Breast epithelium (tissue), 4 donors: ENCODE data around the gene CWC27. TPM values are rescaled to one million over a fixed set of nuclear protein-coding genes. Genes with fewer than 3 reads are reported as not detected.

Experiments used
- DNase-seq, 2 donors: peaks; one replicate each; pipeline ENCODE4 v3.0.0-alpha.2; 2019; ENCODE audit warnings: low spot score in 2 of 2
- H3K27ac ChIP-seq, 2 donors: fragments of 200-600 bp; sonication (generic) in 1 of 2; one replicate each; pipeline ENCODE4 v1.5.1; 2016 to 2019; ENCODE audit warnings: mild to moderate bottlenecking in 1 of 2
- H3K27me3 ChIP-seq, 2 donors: fragments of 200-600 bp; sonication (generic) in 1 of 2; one replicate each; pipeline versions ENCODE4 v1.5.1 to v1.6.0; 2017 to 2019; ENCODE audit warnings: control low read depth in 1 of 2, mild to moderate bottlenecking in 1 of 2
- H3K36me3 ChIP-seq: fragments of 200-600 bp; one replicate; pipeline ENCODE4 v1.5.1; 2019
- H3K4me1 ChIP-seq, 2 donors: fragments of 200-600 bp; sonication (generic); one replicate each; pipeline ENCODE4 v1.5.1; 2016 to 2019; ENCODE audit warnings: control low read depth in 1 of 2
- H3K4me3 ChIP-seq, 3 donors: fragments of 200-600 bp; sonication (generic); 1 replicate in 2 of 3; 2 replicates in 1 of 3; pipeline ENCODE4 v1.5.1; 2016 to 2019; ENCODE audit warnings: mild to moderate bottlenecking in 3 of 3, moderate library complexity in 2 of 3
- H3K9me3 ChIP-seq, 2 donors: fragments of 200-600 bp; sonication (generic) in 1 of 2; one replicate each; pipeline ENCODE4 v1.5.1; 2016 to 2019; ENCODE audit warnings: control low read depth in 1 of 2
- POLR2A ChIP-seq: fragments of 450-650 bp; IDR thresholded peaks from one replicate; pipeline ENCODE4 v1.6.1; 2016; ENCODE audit warnings: antibody characterized with exemption, mild to moderate bottlenecking, moderate library complexity
- POLR2AphosphoS5 ChIP-seq, 3 donors: sonication (generic); formaldehyde crosslinking; IDR thresholded peaks; one replicate each; pipeline ENCODE4 v1.6.1; 2017; ENCODE audit warnings: antibody characterized with exemption in 3 of 3
- intact Hi-C: fragments of 100-400 bp; cut with DNase I; formaldehyde crosslinking; loops from one replicate; pipeline ENCODE4 v1.15.1; 2023; ENCODE audit warnings: low total_unique reads
- total RNA-seq, 3 donors: library from RNA; depleted of rRNA; stranded (reverse); fragments of >200 nt; gene quantifications; one replicate each; pipeline ENCODE4 v1.1.0, GENCODE V29; 2016
- TF ChIP-seq, protein P1 (sequence below), 3 donors: fragments of 450-650 bp; IDR thresholded peaks; one replicate each; pipeline ENCODE4 v1.5.1; 2016 to 2017; ENCODE audit warnings: antibody characterized with exemption in 3 of 3, mild to moderate bottlenecking in 3 of 3, moderate library complexity in 3 of 3

Gene CWC27, protein sequence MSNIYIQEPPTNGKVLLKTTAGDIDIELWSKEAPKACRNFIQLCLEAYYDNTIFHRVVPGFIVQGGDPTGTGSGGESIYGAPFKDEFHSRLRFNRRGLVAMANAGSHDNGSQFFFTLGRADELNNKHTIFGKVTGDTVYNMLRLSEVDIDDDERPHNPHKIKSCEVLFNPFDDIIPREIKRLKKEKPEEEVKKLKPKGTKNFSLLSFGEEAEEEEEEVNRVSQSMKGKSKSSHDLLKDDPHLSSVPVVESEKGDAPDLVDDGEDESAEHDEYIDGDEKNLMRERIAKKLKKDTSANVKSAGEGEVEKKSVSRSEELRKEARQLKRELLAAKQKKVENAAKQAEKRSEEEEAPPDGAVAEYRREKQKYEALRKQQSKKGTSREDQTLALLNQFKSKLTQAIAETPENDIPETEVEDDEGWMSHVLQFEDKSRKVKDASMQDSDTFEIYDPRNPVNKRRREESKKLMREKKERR
- 10 to 100 TPM; 10.6 to 19.9 (median 18.0) TPM for total RNA-seq

- intact Hi-C loops: no loop called here
- TF ChIP-seq, protein P1, sequence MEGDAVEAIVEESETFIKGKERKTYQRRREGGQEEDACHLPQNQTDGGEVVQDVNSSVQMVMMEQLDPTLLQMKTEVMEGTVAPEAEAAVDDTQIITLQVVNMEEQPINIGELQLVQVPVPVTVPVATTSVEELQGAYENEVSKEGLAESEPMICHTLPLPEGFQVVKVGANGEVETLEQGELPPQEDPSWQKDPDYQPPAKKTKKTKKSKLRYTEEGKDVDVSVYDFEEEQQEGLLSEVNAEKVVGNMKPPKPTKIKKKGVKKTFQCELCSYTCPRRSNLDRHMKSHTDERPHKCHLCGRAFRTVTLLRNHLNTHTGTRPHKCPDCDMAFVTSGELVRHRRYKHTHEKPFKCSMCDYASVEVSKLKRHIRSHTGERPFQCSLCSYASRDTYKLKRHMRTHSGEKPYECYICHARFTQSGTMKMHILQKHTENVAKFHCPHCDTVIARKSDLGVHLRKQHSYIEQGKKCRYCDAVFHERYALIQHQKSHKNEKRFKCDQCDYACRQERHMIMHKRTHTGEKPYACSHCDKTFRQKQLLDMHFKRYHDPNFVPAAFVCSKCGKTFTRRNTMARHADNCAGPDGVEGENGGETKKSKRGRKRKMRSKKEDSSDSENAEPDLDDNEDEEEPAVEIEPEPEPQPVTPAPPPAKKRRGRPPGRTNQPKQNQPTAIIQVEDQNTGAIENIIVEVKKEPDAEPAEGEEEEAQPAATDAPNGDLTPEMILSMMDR (IDR thresholded peaks at IDR 0.05): peak in 1 of 3 donors; percentile 11
- TF ChIP-seq POLR2AphosphoS5 (IDR thresholded peaks at IDR 0.05): peak; percentile 83 to 92 (median 90)
- TF ChIP-seq POLR2A: no peak
- Histone ChIP-seq H3K27me3 (no peaks in the 10 kb centered on the region), H3K27ac (peak within 1 kb of the TSS; percentile 89 to 90), H3K4me1 (peaks cover 0 to 20% of the 10 kb centered on the region in 2 donors), H3K4me3 (peak within 1 kb of the TSS; percentile 72 to 86 (median 79)), H3K9me3 (no peaks in the 10 kb centered on the region), H3K36me3 (no peaks in the 10 kb centered on the region)
- peak; percentile 67 to 77 for DNase-seq
Observed at GRCh38 chr5:64768358-64769312, at the start of gene CWC27, which contains the start of gene SREK1IP1. Gene CWC27 (plus strand): TSS chr5:64768930. CDS start chr5:64769147, 217 bp downstream. Gene SREK1IP1 (minus strand): TSS chr5:64768691. CDS start chr5:64768517, 174 bp downstream.

DNA sequence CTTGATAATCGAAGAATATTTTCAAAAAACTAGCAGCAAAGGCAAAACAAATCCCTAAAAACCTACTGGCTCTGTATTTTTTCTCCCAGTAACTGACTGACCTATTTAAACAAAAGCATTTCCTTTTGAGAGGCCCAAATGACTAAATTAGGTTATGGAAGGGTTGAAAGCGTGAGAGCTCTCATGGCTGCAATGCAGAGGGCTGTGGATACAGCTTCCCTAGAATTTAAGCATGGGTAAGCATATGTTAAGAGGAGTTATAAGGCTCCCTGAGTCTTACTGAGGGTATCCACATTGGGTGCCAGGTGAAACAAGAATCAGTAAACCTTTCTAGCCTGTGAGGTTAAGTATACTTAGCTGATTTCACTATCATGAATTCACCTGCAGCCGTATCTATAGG lies 46.1 kb upstream of the CWC27 start:
- Histone ChIP-seq H3K27ac (no peak overlapping the region), H3K4me3 (no peak overlapping the region), H3K36me3 (no peaks in the 10 kb centered on the region), H3K9me3 (no peaks in the 10 kb centered on the region), H3K4me1 (no peaks in the 10 kb centered on the region), H3K27me3 (no peaks in the 10 kb centered on the region)
- DNase-seq: no peak
- intact Hi-C loops: no loop called here
- TF ChIP-seq, protein P1 (IDR thresholded peaks at IDR 0.05): no peak
- TF ChIP-seq POLR2AphosphoS5 (IDR thresholded peaks at IDR 0.05) (no peak), POLR2A (no peak)

DNA sequence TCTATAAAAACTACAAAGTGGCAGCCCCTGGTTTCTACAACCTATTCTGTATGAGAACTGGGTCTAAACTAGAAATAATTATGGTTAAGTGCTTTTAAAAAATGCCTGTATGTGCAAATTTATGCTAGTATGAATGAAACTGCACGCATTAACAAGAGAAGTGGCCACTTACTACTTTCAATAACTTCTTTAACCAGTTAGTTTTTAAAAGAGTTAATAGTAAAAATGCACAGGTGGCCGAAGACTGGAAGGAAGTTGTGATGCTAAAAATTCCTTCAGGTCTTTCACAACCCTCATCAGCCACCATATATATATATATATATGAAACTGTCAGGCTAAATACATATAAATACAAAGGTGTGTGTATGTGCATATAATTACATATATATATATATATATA lies 41.6 kb upstream of the CWC27 start:
- no peak for TF ChIP-seq POLR2A
- TF ChIP-seq, protein P1 (IDR thresholded peaks at IDR 0.05): no peak
- no peak for TF ChIP-seq POLR2AphosphoS5 (IDR thresholded peaks at IDR 0.05)

GRCh38 chr5:64742411-64742810 lies 26.3 kb upstream of the CWC27 start:
- no peaks in the 10 kb centered on the region for H3K36me3 ChIP-seq
- TF ChIP-seq POLR2A (no peak), POLR2AphosphoS5 (IDR thresholded peaks at IDR 0.05) (no peak)
- TF ChIP-seq, protein P1 (IDR thresholded peaks at IDR 0.05): no peak
- no peaks in the 10 kb centered on the region for H3K27me3 ChIP-seq
- DNase-seq: no peak
- intact Hi-C loops: no loop called here
- no peaks in the 10 kb centered on the region for H3K9me3 ChIP-seq
- H3K4me1 ChIP-seq: no peaks in the 10 kb centered on the region
- H3K27ac ChIP-seq: no peak overlapping the region
- H3K4me3 ChIP-seq: no peak overlapping the region

More for the DNA sequence above, 41.6 kb upstream of the CWC27 start:
- Histone ChIP-seq H3K36me3 (no peaks in the 10 kb centered on the region), H3K27me3 (no peaks in the 10 kb centered on the region), H3K9me3 (no peaks in the 10 kb centered on the region), H3K27ac (no peak overlapping the region), H3K4me1 (no peaks in the 10 kb centered on the region), H3K4me3 (no peak overlapping the region)
- no peak for DNase-seq
- intact Hi-C loops: no loop called here
